HEK293 (cell line): ENCODE measurements around the gene STYX.
"Not testable (repeated sequence)": the region's sequence is repeated elsewhere in the genome, so short reads cannot be mapped to it uniquely, and the experiment has no call there.

ENCODE experiments used
- CTCF ChIA-PET: fragments of 350-600 bp; formaldehyde crosslinking; extraction: SDS; loops from one replicate; lab custom pipeline; 2021; ENCODE audit warnings: antibody characterized with exemption; lab: Yijun Ruan, JAX
- POLR2A ChIA-PET: fragments of 300-600 bp; formaldehyde crosslinking; extraction: SDS; loops from one replicate; lab custom pipeline; 2020; ENCODE audit warnings: antibody characterized with exemption, inconsistent platforms; lab: Yijun Ruan, JAX
- H3K27ac ChIP-seq: fragments of 200-500 bp; sonication (Bioruptor generic); 2 replicates; pipeline ENCODE4 v1.5.1; 2014; ENCODE audit warnings: low read depth, low read length, control low read depth, inconsistent platforms; ENCODE audit errors: extremely low read depth
- H3K36me3 ChIP-seq, 2 experiments: fragments of 200-500 bp in 1 of 2; sonication (Bioruptor generic) in 1 of 2; 1 replicate in 1 of 2; 2 replicates in 1 of 2; pipeline ENCODE4 v1.5.1; 2014 to 2017; ENCODE audit warnings: inconsistent platforms in 2 of 2, low read length in 2 of 2; ENCODE audit not compliant: control insufficient read depth in 2 of 2, insufficient read depth in 1 of 2
- H3K4me1 ChIP-seq: fragments of 200-500 bp; sonication (Bioruptor generic); 2 replicates; pipeline ENCODE4 v1.5.1; 2014; ENCODE audit warnings: mild to moderate bottlenecking, low read length, inconsistent platforms; ENCODE audit not compliant: control insufficient read depth, insufficient read depth
- H3K4me3 ChIP-seq: 2 replicates; pipeline ENCODE4 v1.5.1; 2011; ENCODE audit warnings: low read depth, mild to moderate bottlenecking, control low read depth, low read length, moderate library complexity
- H3K9me3 ChIP-seq: fragments of 200-500 bp; sonication (Bioruptor generic); 2 replicates; pipeline ENCODE4 v1.5.1; 2014; ENCODE audit warnings: low read depth, low read length, inconsistent platforms; ENCODE audit not compliant: control insufficient read depth, insufficient read depth
- KLF10 ChIP-seq: fragments of 450-650 bp; IDR thresholded peaks from 2 replicates; pipeline ENCODE4 v1.5.1; 2018; ENCODE audit warnings: missing biosample characterization, mild to moderate bottlenecking, missing genetic modification characterization
- KLF8 ChIP-seq: fragments of 450-650 bp; formaldehyde crosslinking; IDR thresholded peaks from 2 replicates; pipeline ENCODE4 v1.5.1; 2016; ENCODE audit warnings: missing biosample characterization, missing genetic modification characterization
- SCRT2 ChIP-seq: fragments of 450-650 bp; formaldehyde crosslinking; IDR thresholded peaks from 2 replicates; pipeline ENCODE4 v1.5.1; 2016; ENCODE audit warnings: missing biosample characterization, missing genetic modification characterization
- ZIC2 ChIP-seq: fragments of 450-650 bp; formaldehyde crosslinking; IDR thresholded peaks from 2 replicates; pipeline ENCODE4 v1.5.1; 2016; ENCODE audit warnings: missing biosample characterization, missing genetic modification characterization
- ZNF157 ChIP-seq: fragments of 450-650 bp; formaldehyde crosslinking; IDR thresholded peaks from 2 replicates; pipeline ENCODE4 v1.5.1; 2016; ENCODE audit warnings: missing biosample characterization, missing genetic modification characterization
- ZNF175 ChIP-seq: fragments of 450-650 bp; formaldehyde crosslinking; IDR thresholded peaks from 2 replicates; pipeline ENCODE4 v1.5.1; 2016; ENCODE audit warnings: missing biosample characterization, missing genetic modification characterization
- ZNF335 ChIP-seq: fragments of 450-650 bp; formaldehyde crosslinking; conservative IDR thresholded peaks from 2 replicates; pipeline ENCODE4 v1.5.1; 2016; ENCODE audit warnings: missing biosample characterization, missing genetic modification characterization
- ZNF341 ChIP-seq: fragments of 450-650 bp; formaldehyde crosslinking; IDR thresholded peaks from 2 replicates; pipeline ENCODE4; 2016; ENCODE audit warnings: low read depth, missing biosample characterization, missing genetic modification characterization
- ZNF449 ChIP-seq: fragments of 450-650 bp; formaldehyde crosslinking; IDR thresholded peaks from 2 replicates; pipeline ENCODE4 v1.5.1; 2017; ENCODE audit warnings: missing biosample characterization, mild to moderate bottlenecking, missing genetic modification characterization, moderate library complexity
- ZNF473 ChIP-seq: fragments of 450-650 bp; formaldehyde crosslinking; IDR thresholded peaks from 2 replicates; pipeline ENCODE4 v1.5.1; 2017; ENCODE audit warnings: missing biosample characterization, missing genetic modification characterization
- ZNF510 ChIP-seq: fragments of 450-650 bp; formaldehyde crosslinking; IDR thresholded peaks from 2 replicates; pipeline ENCODE4 v1.5.1; 2018; ENCODE audit warnings: mild to moderate bottlenecking, missing genetic modification characterization, missing biosample characterization; ENCODE audit not compliant: insufficient replicate concordance
- ZNF544 ChIP-seq: fragments of 450-650 bp; formaldehyde crosslinking; IDR thresholded peaks from 2 replicates; pipeline ENCODE4 v1.5.0; 2017; ENCODE audit warnings: missing biosample characterization, missing genetic modification characterization
- ZNF548 ChIP-seq: fragments of 450-650 bp; formaldehyde crosslinking; IDR thresholded peaks from 2 replicates; pipeline ENCODE4 v1.5.1; 2016; ENCODE audit warnings: missing biosample characterization, missing genetic modification characterization
- ZNF707 ChIP-seq: fragments of 450-650 bp; formaldehyde crosslinking; IDR thresholded peaks from 2 replicates; pipeline ENCODE4 v1.5.1; 2016; ENCODE audit warnings: missing biosample characterization, missing genetic modification characterization
- TF ChIP-seq, protein P1 (sequence below): fragments of 450-650 bp; formaldehyde crosslinking; IDR thresholded peaks from 2 replicates; pipeline ENCODE4 v1.5.1; 2016; ENCODE audit warnings: missing biosample characterization, missing genetic modification characterization, low read depth

Gene STYX

GRCh38 chr14:52723514-52724359 lies 6.2 kb upstream of the STYX start (continued):
- TF ChIP-seq ZNF341 (tag by site-specific recombination) (no peak), ZNF473 (tag by site-specific recombination) (no peak), ZNF175 (tag by site-specific recombination) (no peak), ZIC2 (tag by site-specific recombination) (no peak), KLF10 (tag by site-specific recombination) (no peak)

- TF ChIP-seq ZNF449 (tag by site-specific recombination) = no peak
- no peak for TF ChIP-seq ZNF707 (tag by site-specific recombination)
- no peak for TF ChIP-seq KLF8
- no peak for TF ChIP-seq ZNF510
- no peak for TF ChIP-seq ZNF548 (tag by site-specific recombination)
- TF ChIP-seq SCRT2 (tag by site-specific recombination) = no peak
- no peak for TF ChIP-seq ZNF544 (tag by site-specific recombination)
- no peak for TF ChIP-seq ZNF335 (tag by site-specific recombination)
- no peak for TF ChIP-seq ZNF157 (tag by site-specific recombination)
- Histone ChIP-seq H3K9me3 (no peaks in the 10 kb centered on the region), H3K27ac (no peak overlapping the region), H3K36me3 (peaks cover 79 to 89% of the 10 kb centered on the region in 2 experiments), H3K4me3 (no peak overlapping the region), H3K4me1 (no peaks in the 10 kb centered on the region)
- ChIA-PET POLR2A (no interaction called here), CTCF (interaction anchor here (1.0 kb wide), 1 partner anchor 46 kb away, joined by 3 read pairs; no protein-coding TSS in a partner anchor)
These were observed 5.7 kb upstream of the STYX start for GRCh38 chr14:52724360-52724644.

DNA sequence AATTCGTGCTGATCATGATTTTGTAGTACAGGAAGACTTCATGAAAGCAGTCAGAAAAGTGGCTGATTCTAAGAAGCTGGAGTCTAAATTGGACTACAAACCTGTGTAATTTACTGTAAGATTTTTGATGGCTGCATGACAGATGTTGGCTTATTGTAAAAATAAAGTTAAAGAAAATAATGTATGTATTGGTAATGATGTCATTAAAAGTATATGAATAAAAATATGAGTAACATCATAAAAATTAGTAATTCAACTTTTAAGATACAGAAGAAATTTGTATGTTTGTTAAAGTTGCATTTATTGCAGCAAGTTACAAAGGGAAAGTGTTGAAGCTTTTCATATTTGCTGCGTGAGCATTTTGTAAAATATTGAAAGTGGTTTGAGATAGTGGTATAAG lies 2.5 kb upstream of the STYX start:
- TF ChIP-seq, protein P1, sequence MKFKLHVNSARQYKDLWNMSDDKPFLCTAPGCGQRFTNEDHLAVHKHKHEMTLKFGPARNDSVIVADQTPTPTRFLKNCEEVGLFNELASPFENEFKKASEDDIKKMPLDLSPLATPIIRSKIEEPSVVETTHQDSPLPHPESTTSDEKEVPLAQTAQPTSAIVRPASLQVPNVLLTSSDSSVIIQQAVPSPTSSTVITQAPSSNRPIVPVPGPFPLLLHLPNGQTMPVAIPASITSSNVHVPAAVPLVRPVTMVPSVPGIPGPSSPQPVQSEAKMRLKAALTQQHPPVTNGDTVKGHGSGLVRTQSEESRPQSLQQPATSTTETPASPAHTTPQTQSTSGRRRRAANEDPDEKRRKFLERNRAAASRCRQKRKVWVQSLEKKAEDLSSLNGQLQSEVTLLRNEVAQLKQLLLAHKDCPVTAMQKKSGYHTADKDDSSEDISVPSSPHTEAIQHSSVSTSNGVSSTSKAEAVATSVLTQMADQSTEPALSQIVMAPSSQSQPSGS = peak; percentile 56; the same call in 1 of the 2 replicates
- H3K9me3 ChIP-seq, POLR2A ChIA-PET, H3K4me3 ChIP-seq, H3K27ac ChIP-seq, H3K4me1 ChIP-seq, CTCF ChIA-PET: not testable (repeated sequence)
- peaks cover 55 to 59% of the 10 kb centered on the region in 2 experiments for H3K36me3 ChIP-seq

DNA sequence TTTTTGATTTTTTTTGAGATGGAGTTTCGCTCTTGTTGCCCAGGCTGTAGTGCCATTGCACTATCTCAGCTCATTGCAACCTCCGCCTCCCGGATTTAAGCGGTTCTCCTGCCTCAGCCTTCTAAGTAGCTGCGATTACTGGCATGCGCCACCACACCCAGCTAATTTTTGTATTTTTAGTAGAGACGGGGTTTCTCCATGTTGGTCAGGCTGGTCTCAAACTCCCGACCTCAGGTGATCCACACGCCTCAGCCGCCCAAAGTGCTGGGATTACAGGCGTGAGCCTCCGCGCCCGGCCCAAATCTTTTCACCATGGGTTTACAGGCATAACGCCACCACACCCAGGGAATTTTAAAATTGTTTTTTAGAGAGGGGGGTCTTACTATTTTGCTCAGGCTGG lies 931 bp upstream of the STYX start:
- H3K4me3 ChIP-seq, CTCF ChIA-PET, H3K9me3 ChIP-seq, H3K27ac ChIP-seq, H3K4me1 ChIP-seq: not testable (repeated sequence)
- H3K36me3 ChIP-seq = peaks cover 45 to 58% of the 10 kb centered on the region in 2 experiments
- POLR2A ChIA-PET = interaction anchor here (0.7 to 1.1 kb wide), 2 partner anchors 44 to 180 kb away, joined by 3 to 4 read pairs; no protein-coding TSS in a partner anchor
